Mesendoderm (in vitro differentiated cells): ENCODE results near the gene TBC1D22B.

ENCODE experiments used
- DNase-seq: peaks from one replicate; pipeline ENCODE4 v3.0.0; 2013
- H2AK5ac ChIP-seq: 2 replicates; pipeline ENCODE4 v1.6.1; 2013; ENCODE audit warnings: low read length, inconsistent platforms
- H2BK120ac ChIP-seq: 2 replicates; pipeline ENCODE4 v1.6.1; 2013; ENCODE audit warnings: low read depth, mild to moderate bottlenecking, low read length, moderate library complexity, mixed read lengths
- H2BK15ac ChIP-seq: replicated peaks from 2 replicates; pipeline ENCODE4 v1.6.1; 2013; ENCODE audit warnings: low read depth, mild to moderate bottlenecking, moderate library complexity
- H2BK5ac ChIP-seq: 2 replicates; pipeline ENCODE4 v1.6.1; 2013; ENCODE audit warnings: low read length, inconsistent platforms
- H3K18ac ChIP-seq: 2 replicates; pipeline ENCODE4 v1.6.1; 2013; ENCODE audit warnings: mild to moderate bottlenecking, low read length, mixed read lengths
- H3K23ac ChIP-seq: one replicate; pipeline ENCODE4 v1.6.1; 2013; ENCODE audit warnings: low read length
- H3K27ac ChIP-seq: 2 replicates; pipeline ENCODE4 v1.5.1; 2013; ENCODE audit warnings: low read depth, mild to moderate bottlenecking, inconsistent platforms, low read length, moderate library complexity
- H3K27me3 ChIP-seq: 2 replicates; pipeline ENCODE4 v1.6.1; 2013; ENCODE audit warnings: low read length, control low read depth, mild to moderate bottlenecking, inconsistent platforms; ENCODE audit not compliant: insufficient read depth, poor library complexity
- H3K36me3 ChIP-seq: 2 replicates; pipeline ENCODE4 v1.6.1; 2013; ENCODE audit warnings: low read length, inconsistent platforms; ENCODE audit not compliant: control insufficient read depth, insufficient read depth
- H3K4ac ChIP-seq: one replicate; pipeline ENCODE4 v1.6.1; 2013; ENCODE audit warnings: low read depth, mild to moderate bottlenecking, low read length, moderate library complexity
- H3K4me1 ChIP-seq: 2 replicates; pipeline ENCODE4 v1.6.1; 2013; ENCODE audit warnings: low read depth, low read length, inconsistent platforms; ENCODE audit not compliant: control insufficient read depth
- H3K4me2 ChIP-seq: 2 replicates; pipeline ENCODE4 v1.6.1; 2013; ENCODE audit warnings: low read length
- H3K4me3 ChIP-seq: 2 replicates; pipeline ENCODE4 v1.5.1; 2013; ENCODE audit warnings: mild to moderate bottlenecking, low read length
- H3K56ac ChIP-seq: one replicate; pipeline ENCODE4 v1.6.1; 2013; ENCODE audit warnings: low read length
- H3K79me1 ChIP-seq: 2 replicates; pipeline ENCODE4 v1.6.1; 2013; ENCODE audit warnings: low read length, inconsistent platforms
- H3K79me2 ChIP-seq: 2 replicates; pipeline ENCODE4 v1.6.1; 2013; ENCODE audit warnings: mild to moderate bottlenecking, low read length; ENCODE audit not compliant: control insufficient read depth, insufficient read depth
- H3K9ac ChIP-seq: 2 replicates; pipeline ENCODE4 v1.6.1; 2013; ENCODE audit warnings: low read length, inconsistent platforms
- H4K5ac ChIP-seq: one replicate; pipeline ENCODE4 v1.6.1; 2013; ENCODE audit warnings: low read length
- H4K8ac ChIP-seq: one replicate; pipeline ENCODE4 v1.6.1; 2013; ENCODE audit warnings: low read depth, mild to moderate bottlenecking, control low read depth, low read length, moderate library complexity
- WGBS: extraction: QIAGEN DNeasy Blood & Tissue Kit; methylation state at CpG from one replicate; pipeline ENCODE4 v1.1.7; 2013; ENCODE audit warnings: low lambda C conversion rate, missing lambda C conversion rate; ENCODE audit not compliant: insufficient coverage; ENCODE audit errors: extremely low coverage; 5-methylcytosine and 5-hydroxymethylcytosine counted together

Gene TBC1D22B

DNA sequence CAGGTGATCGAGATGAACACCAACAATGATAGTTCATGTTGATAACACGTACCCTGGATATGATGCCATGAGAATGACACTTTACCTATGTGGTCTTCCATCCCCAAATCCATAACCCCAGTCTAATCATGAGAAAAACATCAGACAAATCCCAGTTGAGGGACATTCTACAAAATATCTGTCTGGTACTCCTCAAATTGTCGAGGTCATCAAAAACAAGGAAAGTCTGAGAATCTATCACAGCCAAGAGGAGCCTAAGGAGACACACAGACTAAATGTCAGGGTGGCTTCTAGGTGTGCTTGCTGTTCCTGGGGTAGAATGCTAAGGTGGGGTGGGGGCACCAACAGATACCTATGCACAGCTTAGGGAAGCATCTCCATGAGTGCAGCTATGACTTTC lies 93.5 kb downstream of the TBC1D22B start:
- no peak overlapping the region for H4K8ac ChIP-seq
- H3K23ac ChIP-seq: no peak overlapping the region
- no peak overlapping the region for H2BK15ac ChIP-seq
- peaks cover 12% of the 10 kb centered on the region for H3K79me2 ChIP-seq
- H2BK5ac ChIP-seq: no peak overlapping the region
- no peaks in the 10 kb centered on the region for H3K27me3 ChIP-seq
- H2AK5ac ChIP-seq: no peak overlapping the region
- H3K79me1 ChIP-seq: peaks cover 6% of the 10 kb centered on the region
- no peak overlapping the region for H3K27ac ChIP-seq
- no peak overlapping the region for H3K9ac ChIP-seq
- H3K56ac ChIP-seq: no peak overlapping the region
- H3K18ac ChIP-seq: no peak overlapping the region
- H3K4me2 ChIP-seq: no peak overlapping the region
- no CpG with 5 or more reads among the region's 3 CpGs for WGBS
- no peak overlapping the region for H4K5ac ChIP-seq
- no peak overlapping the region for H3K4ac ChIP-seq
- H3K4me1 ChIP-seq: peaks cover 4% of the 10 kb centered on the region
- no peak overlapping the region for H2BK120ac ChIP-seq
- H3K4me3 ChIP-seq: no peak overlapping the region
- no peak for DNase-seq
- no peaks in the 10 kb centered on the region for H3K36me3 ChIP-seq

DNA sequence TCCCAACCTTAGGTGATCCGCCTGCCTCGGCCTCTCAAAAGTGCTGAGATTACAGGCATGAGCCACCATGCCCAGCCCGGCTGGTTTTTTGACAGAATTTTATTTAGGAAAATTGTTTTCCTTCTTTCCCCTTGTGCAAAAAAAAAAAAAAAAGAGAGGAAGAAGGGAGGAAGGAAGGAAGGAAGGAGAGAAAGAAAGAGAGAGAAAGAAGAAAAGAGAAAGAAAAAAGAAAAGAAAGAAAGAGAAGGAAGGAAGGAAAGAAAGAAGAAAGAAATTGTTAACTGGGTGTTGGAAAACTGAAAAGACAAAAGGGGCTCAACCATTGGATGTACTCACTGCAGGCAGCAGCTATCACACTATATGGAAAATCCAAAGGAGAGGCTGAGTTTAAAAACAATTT lies 94.8 kb downstream of the TBC1D22B start:
- Histone ChIP-seq H3K36me3 (no peaks in the 10 kb centered on the region), H3K23ac (no peak overlapping the region), H2BK120ac (no peak overlapping the region), H3K4me3 (no peak overlapping the region), H3K4ac (no peak overlapping the region), H2AK5ac (no peak overlapping the region), H3K79me2 (peaks cover 13% of the 10 kb centered on the region), H3K27me3 (no peaks in the 10 kb centered on the region), H3K56ac (no peak overlapping the region), H3K4me1 (peaks cover 4% of the 10 kb centered on the region), H3K9ac (no peak overlapping the region), H2BK5ac (no peak overlapping the region), H3K18ac (no peak overlapping the region), H3K27ac (no peak overlapping the region), H3K4me2 (no peak overlapping the region), H2BK15ac (no peak overlapping the region), H4K8ac (no peak overlapping the region), H3K79me1 (peaks cover 6% of the 10 kb centered on the region), H4K5ac (no peak overlapping the region)
- DNase-seq: no peak
- WGBS: no CpG with 5 or more reads among the region's 3 CpGs

DNA sequence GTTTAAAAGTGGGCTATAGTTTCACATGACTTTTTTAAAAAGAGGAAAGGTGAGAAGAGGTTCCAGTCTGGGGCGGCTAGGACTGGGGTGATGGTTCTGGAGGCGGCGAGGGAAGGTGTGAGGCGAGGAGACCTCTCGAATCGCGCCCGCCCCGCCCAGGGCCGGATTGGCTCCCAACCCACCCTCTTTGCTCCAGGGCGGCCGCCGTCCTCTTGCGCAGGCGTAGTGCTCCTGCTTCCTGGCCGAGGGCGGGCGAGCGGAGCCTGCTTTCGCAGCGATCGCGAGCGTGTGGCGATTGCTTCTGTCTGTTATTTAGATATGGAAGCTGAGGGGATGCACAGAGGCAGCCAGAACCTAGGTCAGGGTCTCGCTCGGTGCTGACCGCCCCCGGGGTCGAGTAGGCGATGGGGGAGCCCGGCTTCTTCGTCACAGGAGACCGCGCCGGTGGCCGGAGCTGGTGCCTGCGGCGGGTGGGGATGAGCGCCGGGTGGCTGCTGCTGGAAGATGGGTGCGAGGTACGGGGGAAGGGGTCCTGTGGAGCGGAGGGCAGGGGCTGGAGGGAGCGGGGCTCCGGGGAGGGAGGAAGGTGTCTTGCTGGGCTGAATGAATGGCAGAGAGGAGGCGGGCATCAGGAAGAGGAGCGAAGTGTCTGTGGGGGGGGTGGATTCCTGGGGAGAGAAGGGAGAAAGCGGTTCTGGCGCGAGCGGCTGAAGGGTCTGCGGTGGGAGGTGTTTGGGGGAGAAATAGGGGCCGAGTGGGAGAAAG lies 96.4 kb downstream of the TBC1D22B start, which contains the start of gene RNF8:
Gene RNF8 (plus strand): TSS at position 223 of the 765 bp plus-strand sequence. CDS start 182 bp downstream, at position 405.
- no peaks in the 10 kb centered on the region for H3K36me3 ChIP-seq
- H3K27ac ChIP-seq: peak within 1 kb of the TSS; percentile 76
- H3K4me1 ChIP-seq: peaks cover 4% of the 10 kb centered on the region
- no peak within 1 kb of the TSS for H2BK5ac ChIP-seq
- H3K9ac ChIP-seq: peak within 1 kb of the TSS; percentile 93
- no peaks in the 10 kb centered on the region for H3K27me3 ChIP-seq
- H3K18ac ChIP-seq: peak within 1 kb of the TSS; percentile 89
- peaks cover 15% of the 10 kb centered on the region for H3K79me2 ChIP-seq
- peak within 1 kb of the TSS; percentile 84 for H3K4me2 ChIP-seq
- peaks cover 8% of the 10 kb centered on the region for H3K79me1 ChIP-seq
- H4K8ac ChIP-seq: peak within 1 kb of the TSS; percentile 7
- no peak within 1 kb of the TSS for H3K23ac ChIP-seq
- WGBS: no CpG with 5 or more reads among the region's 54 CpGs
- H2BK15ac ChIP-seq: no peak within 1 kb of the TSS
- H2AK5ac ChIP-seq: no peak within 1 kb of the TSS
- H3K4me3 ChIP-seq: peak within 1 kb of the TSS; percentile 94
- DNase-seq: peak; percentile 95
- no peak within 1 kb of the TSS for H4K5ac ChIP-seq
- no peak within 1 kb of the TSS for H2BK120ac ChIP-seq
- peak within 1 kb of the TSS; percentile 59 for H3K4ac ChIP-seq
- H3K56ac ChIP-seq: peak within 1 kb of the TSS; percentile 95

DNA sequence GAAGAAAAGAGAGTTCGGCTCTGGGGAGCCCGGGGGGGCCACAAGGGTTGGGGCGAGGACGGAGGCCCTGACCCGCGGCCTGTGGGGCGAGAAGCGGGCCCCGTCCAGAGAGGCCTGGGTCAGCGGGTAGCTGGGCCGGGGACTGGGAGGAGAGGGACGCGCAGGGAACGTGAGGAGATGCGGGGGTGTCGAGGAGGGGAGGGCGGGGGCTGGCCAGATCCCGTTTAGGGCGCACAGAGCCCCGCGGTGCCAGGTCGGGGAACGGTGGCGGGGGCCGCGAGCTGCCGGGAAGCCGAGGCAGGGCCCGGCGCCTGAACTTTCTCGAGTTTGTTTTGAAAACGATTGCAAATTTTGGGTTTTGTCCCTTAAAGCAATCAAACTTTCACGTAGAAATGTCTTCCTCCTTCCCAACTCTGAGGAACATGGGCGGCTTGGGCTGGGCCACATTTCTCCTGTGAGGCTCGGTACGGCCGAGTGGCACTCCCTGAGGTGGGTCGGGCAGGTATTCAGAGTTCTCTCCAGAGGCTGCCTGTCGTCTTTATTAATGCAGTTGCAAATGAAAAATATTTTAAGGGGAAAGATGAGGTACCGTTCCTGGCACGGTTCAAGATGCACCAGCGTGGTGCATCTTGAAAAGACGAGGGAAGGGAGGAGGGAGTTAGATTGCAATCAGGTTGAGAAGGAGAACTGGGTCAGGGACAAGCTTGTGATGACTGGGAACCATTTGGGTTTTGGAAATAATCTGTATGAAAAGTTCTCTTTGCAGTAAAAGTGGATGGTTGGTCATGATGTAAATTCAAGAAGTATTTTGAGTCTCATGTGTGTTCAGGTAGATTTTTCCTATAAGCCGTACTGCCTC lies 97.2 kb downstream of the TBC1D22B start:
- Histone ChIP-seq H3K23ac (no peak overlapping the region), H3K4me2 (peak overlapping the region; percentile 84), H4K5ac (no peak overlapping the region), H2BK120ac (no peak overlapping the region), H4K8ac (no peak overlapping the region), H3K4ac (peak overlapping the region; percentile 59), H3K79me2 (peaks cover 15% of the 10 kb centered on the region), H3K36me3 (no peaks in the 10 kb centered on the region), H2BK5ac (no peak overlapping the region), H3K4me3 (peak overlapping the region; percentile 94), H3K27ac (peak overlapping the region; percentile 76), H3K27me3 (no peaks in the 10 kb centered on the region), H3K79me1 (peaks cover 8% of the 10 kb centered on the region), H2AK5ac (no peak overlapping the region), H3K56ac (peak overlapping the region; percentile 95), H3K4me1 (peaks cover 4% of the 10 kb centered on the region), H3K18ac (peak overlapping the region; percentile 57), H3K9ac (peak overlapping the region; percentile 93), H2BK15ac (no peak overlapping the region)
- DNase-seq: peak; percentile 28
- WGBS: no CpG with 5 or more reads among the region's 44 CpGs

DNA sequence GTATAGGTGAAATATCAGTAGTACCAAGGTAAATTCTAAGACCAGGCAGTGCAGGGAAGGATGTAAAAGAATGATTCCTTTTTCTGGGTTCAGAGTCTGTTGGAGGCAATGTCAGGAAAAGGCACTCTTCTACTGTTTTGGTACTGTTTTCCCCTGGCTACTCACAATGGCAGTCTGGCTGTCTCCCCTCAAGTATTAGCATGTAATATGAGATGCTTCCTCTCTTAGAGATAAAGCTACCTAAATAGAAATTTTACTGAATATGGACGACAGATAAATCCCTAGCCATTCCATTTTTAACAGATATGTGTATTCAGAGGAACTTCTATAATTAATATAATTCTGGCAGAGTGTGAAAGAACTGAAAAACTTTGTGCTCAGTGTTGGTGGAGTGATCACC lies 99.7 kb downstream of the TBC1D22B start:
- no peak overlapping the region for H3K18ac ChIP-seq
- H4K5ac ChIP-seq: no peak overlapping the region
- H3K4me1 ChIP-seq: peaks cover 4% of the 10 kb centered on the region
- no CpG with 5 or more reads among the region's 1 CpG for WGBS
- H3K4ac ChIP-seq: no peak overlapping the region
- H3K56ac ChIP-seq: no peak overlapping the region
- H3K4me2 ChIP-seq: no peak overlapping the region
- H3K27me3 ChIP-seq: no peaks in the 10 kb centered on the region
- no peak overlapping the region for H3K9ac ChIP-seq
- H2AK5ac ChIP-seq: no peak overlapping the region
- no peak overlapping the region for H2BK5ac ChIP-seq
- peaks cover 15% of the 10 kb centered on the region for H3K79me2 ChIP-seq
- peaks cover 1% of the 10 kb centered on the region for H3K36me3 ChIP-seq
- H2BK120ac ChIP-seq: no peak overlapping the region
- H4K8ac ChIP-seq: peak overlapping the region; percentile 41
- no peak overlapping the region for H2BK15ac ChIP-seq
- peak; percentile 8 for DNase-seq
- H3K23ac ChIP-seq: no peak overlapping the region
- H3K79me1 ChIP-seq: peaks cover 11% of the 10 kb centered on the region
- H3K27ac ChIP-seq: no peak overlapping the region
- H3K4me3 ChIP-seq: no peak overlapping the region
